K562 (cell line): Measurements from ENCODE around the gene SPATA31D3.

Experiments used
- CHCHD3 ChIP-seq: fragments of 250-450 bp; sonication (Bioruptor Pico); IDR thresholded peaks from 2 replicates; pipeline ENCODE4 v2.1.2; 2022; ENCODE audit warnings: mild to moderate bottlenecking
- CSDE1 ChIP-seq, 2 experiments: fragments of 450-650 bp; IDR thresholded peaks; 2 replicates each; pipeline ENCODE4 v1.6.1; 2016; ENCODE audit warnings: mild to moderate bottlenecking in 1 of 2
- ESRRA ChIP-seq: fragments of 450-650 bp; IDR thresholded peaks from 2 replicates; pipeline ENCODE4 v1.6.1; 2014; ENCODE audit warnings: low read depth, mild to moderate bottlenecking, moderate library complexity, borderline replicate concordance
- MAFF ChIP-seq: IDR thresholded peaks from 2 replicates; pipeline ENCODE4 v1.6.1; 2012; ENCODE audit warnings: low read length, improper control_type of control experiment
- MTA3 ChIP-seq: fragments of 450-650 bp; formaldehyde crosslinking; IDR thresholded peaks from 2 replicates; pipeline ENCODE4 v1.6.1; 2017; ENCODE audit warnings: mild to moderate bottlenecking, borderline replicate concordance
- NR3C1 ChIP-seq: sonication (generic); formaldehyde crosslinking; IDR thresholded peaks from 2 replicates; pipeline ENCODE4 v1.8.1; 2022; ENCODE audit warnings: missing genetic modification reagents
- POLR2AphosphoS5 ChIP-seq: IDR thresholded peaks from 2 replicates; pipeline ENCODE4 v1.6.1; 2011; ENCODE audit warnings: mild to moderate bottlenecking, low read depth, low read length, moderate library complexity; ENCODE audit not compliant: control insufficient read depth, insufficient read depth
- TF ChIP-seq, protein P1 (sequence below): sonication (generic); formaldehyde crosslinking; IDR thresholded peaks from 2 replicates; pipeline ENCODE4 v1.8.1; 2022; ENCODE audit warnings: missing genetic modification reagents

DNA sequence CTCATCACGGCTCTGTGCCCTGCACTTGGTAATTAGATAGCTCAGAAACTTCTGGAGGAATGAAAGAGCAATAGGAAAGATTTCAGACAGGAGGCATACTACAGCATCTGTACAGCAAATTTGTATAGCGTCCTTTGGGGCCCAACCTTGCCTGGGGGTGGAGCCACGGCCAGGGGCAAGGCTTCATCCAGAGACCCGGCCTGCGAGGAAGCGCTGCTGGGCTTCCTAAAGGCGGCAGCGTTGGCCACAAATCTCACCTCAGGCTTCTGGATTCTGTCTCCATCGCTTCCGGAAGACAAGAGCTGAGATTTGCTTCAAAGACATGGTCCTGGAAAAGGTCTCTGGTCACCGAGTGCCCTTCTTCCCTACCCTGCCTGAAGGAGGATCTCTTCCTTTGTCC is 33.1 kb downstream of the SPATA31D3 start:
- no peak for TF ChIP-seq MTA3
- no peak for TF ChIP-seq CHCHD3 (CRISPR knock-in tag)
- TF ChIP-seq MAFF, result no peak
- TF ChIP-seq CSDE1 (IDR thresholded peaks at IDR 0.05), result no peak
- no peak for TF ChIP-seq ESRRA
- TF ChIP-seq, protein P1, sequence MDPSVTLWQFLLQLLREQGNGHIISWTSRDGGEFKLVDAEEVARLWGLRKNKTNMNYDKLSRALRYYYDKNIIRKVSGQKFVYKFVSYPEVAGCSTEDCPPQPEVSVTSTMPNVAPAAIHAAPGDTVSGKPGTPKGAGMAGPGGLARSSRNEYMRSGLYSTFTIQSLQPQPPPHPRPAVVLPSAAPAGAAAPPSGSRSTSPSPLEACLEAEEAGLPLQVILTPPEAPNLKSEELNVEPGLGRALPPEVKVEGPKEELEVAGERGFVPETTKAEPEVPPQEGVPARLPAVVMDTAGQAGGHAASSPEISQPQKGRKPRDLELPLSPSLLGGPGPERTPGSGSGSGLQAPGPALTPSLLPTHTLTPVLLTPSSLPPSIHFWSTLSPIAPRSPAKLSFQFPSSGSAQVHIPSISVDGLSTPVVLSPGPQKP (CRISPR knock-in tag), result no peak
- TF ChIP-seq POLR2AphosphoS5, result no peak
- TF ChIP-seq NR3C1 (CRISPR knock-in tag), result no peak
